CD4-positive, alpha-beta T cell treated with Interleukin-6 at 100 ng/mL for 8 hours (primary cell): Measurements from ENCODE around the gene RNASE7.
"Not testable (repeated sequence)": the region's sequence is repeated elsewhere in the genome, so short reads cannot be mapped to it uniquely, and the experiment has no call there.

Experiments
- DNase-seq: peaks from one replicate; pipeline ENCODE4 v3.0.0-alpha.2; 2020; ENCODE audit warnings: mixed read lengths, low spot score

RNASE7 gene

GRCh38 chr14:21041676-21042433 is at the start of gene RNASE7:
Gene RNASE7, plus strand, starts transcription at chr14:21042362. Its CDS starts 631 bp downstream, at chr14:21042993.
- DNase-seq, result no peak

DNA sequence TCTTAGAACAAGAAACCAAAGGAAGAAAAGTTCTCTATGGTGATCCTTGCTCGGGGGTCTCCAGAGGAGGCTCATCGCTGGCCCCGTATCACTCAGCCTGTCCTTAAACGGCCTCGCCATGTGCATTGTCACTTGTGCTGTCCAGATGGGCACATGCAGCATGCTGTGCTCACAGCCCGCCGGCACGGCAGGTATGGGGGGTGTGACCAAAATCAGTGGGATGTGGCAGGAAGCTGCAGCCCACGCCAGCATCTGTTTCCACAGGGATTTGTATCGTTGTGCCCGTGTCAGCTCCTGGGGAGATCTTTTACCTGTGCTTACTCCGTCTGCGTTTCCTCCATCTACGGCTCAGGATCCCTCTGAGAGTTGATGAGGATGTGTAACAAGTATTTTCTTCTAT is 45.6 kb upstream of the RNASE7 start:
- no peak for DNase-seq

GRCh38 chr14:20997115-20997514 is 45.0 kb upstream of the RNASE7 start:
- no peak for DNase-seq

DNA sequence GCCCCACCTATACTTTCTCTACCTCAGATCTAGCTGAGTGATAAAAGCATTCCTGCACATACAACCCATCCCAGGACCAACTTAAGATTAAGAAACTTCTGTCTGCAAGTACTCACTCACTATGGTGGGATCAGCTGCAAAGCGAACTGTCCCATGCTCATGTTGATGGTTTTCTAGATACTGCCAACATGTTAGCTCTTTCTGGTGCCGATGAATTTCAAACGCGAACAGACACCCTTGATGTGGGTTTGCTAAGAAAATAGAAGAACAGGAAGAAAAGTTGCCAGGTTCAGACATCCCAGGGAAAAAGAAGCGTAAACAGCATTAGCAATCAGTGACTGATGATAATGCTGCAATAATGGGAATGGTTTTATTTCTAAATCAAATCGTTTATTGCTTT is 44.6 kb upstream of the RNASE7 start:
- no peak for DNase-seq

GRCh38 chr14:20998139-20998538 is 44.0 kb upstream of the RNASE7 start:
- no peak for DNase-seq

DNA sequence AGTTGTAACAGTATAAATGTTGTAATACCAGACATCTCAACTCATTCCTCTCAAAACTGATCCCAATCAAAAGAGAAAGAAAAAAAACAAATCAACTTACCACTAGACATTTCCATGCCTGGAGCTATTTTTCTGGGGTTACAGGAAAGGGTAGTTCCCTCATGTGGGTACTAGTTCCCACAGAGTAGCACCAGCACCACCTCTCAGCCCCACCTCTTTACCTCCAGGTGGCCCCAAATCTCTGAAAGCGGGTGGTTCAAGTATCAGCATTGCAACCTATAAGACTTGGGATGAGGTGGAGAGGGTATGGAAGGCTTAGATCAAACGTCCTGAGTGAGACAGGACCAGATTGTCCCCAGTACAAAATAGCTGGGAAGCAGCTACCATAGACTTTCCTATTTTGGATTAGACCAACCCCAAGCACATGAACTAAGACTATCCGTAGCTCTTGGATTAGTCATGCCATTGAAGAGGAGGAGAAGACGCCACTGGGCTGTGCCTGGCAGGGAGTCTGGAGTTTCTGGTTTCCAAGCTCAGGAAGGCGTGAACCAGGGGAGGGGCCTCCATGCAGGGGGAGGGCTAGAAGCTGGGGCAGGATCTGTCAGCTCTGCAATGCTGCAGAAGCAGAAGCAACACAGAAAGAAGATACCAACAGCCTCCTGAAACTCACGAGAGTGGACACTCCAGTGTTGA is 43.3 kb upstream of the RNASE7 start, which contains the start of gene SLC39A2:
Gene SLC39A2 (plus strand): TSS at position 620 of the 693 bp plus-strand sequence. CDS start 154 bp downstream, outside the sequence.
- DNase-seq, result no peak

DNA sequence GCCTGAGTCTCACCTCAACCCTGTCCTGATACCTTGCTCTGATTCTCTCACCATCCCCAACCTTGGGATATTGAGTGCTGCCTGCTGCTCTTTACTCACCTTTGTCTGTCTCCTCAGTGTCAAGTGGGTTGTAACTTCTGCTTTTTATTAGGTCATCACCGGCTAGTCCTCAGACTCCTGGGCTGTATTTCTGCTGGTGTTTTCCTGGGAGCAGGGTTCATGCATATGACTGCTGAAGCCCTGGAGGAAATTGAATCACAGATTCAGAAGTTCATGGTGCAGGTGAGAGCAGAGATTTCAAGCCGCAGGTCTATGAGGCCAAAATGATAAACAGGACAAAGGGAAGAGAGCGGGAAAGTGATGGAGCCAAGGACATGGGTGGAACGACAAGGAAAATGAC is 42.6 kb upstream of the RNASE7 start:
- no peak for DNase-seq

DNA sequence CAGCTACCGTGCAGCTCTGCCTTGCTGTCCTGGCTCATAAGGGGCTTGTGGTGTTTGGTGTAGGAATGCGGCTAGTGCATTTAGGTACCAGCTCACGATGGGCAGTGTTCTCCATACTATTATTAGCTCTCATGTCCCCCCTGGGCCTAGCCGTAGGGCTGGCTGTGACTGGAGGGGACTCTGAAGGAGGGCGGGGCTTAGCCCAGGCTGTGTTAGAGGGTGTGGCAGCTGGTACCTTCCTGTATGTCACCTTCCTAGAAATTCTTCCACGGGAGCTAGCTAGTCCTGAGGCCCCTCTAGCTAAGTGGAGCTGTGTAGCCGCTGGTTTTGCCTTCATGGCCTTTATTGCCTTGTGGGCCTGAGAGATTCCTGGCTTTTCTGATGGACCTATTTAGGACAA is 40.9 kb upstream of the RNASE7 start:
- DNase-seq, result no peak

- DNase-seq, result no peak
Observed at GRCh38 chr14:21003788-21004346, 38.3 kb upstream of the RNASE7 start.

DNA sequence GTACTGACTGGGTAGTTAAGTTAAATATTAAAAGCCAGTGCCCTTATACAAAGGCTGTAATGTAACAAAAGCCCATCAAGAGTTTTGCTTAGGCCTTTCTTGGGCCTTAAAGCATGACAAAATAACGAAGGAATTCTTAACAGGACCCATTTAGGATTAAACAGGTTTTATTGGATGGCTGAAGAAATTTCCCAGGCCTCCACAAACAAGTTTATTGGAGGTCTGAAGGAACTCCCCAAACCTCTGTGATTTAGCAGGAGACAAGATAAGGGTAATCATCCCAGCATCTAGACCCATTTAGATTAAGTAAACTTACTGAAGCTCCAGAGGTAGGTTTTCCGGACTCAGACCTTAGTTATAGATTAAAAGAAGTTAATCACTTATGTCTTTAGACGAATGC is 32.4 kb upstream of the RNASE7 start:
- not testable (repeated sequence) for DNase-seq

GRCh38 chr14:21011136-21011535 is 31.0 kb upstream of the RNASE7 start:
- DNase-seq, result no peak

- DNase-seq, result peak; percentile 78
Observed at GRCh38 chr14:21014761-21015190, 27.4 kb upstream of the RNASE7 start.

DNA sequence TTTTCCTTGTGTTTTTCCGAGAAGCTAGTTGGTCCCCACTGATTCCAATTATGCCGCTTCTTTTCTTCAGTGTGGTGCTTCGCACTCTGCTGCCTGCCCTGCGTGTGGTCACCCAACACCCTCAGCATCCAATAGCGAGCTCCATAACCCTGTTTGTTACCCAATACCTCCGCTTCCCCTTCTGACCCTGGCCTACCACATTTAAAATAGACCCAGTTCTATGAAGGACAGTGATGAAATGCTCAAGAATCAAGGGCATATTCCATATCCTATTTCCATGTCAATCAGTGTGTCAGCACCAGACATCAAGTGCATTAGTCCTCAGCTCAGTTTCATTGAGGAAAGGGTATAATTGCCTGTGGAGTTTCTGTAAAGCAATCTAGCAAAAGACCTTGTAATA is 26.9 kb upstream of the RNASE7 start:
- no peak for DNase-seq

DNA sequence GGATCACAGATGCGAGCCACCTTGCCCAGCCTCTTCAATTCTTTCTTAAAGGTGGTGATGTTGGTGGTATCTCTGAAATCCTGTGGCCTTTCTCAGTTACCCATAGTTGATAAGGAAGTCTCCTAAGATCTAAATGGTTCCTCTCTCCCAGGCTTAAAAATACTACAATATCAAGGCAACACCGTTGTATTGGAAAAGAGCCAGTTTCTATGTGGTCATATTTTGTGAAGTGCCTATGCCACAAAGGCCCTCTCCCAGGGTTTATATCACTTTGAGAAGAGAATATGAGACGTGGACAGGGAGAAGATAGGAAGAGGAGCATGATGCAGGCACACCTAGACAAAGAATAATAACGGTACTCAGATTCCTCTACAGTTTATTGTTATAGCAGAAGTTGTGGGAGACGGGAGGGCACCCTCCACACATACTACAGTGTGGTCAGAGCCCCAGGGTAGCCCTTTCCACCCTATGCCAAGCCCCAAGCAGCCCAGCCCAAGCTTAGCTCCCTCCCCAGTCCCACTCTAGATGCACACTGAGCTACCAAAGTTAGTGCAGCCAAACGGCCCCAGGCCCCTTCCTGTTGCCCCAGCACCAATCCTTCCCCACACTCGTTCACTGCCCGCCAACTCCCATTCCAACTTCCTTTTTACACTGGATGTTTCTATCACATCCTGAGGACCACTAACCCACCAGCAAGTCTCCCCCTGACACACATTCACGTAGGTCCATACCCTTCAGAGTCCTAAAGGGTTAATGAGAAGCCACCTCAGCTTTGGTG is 25.6 kb upstream of the RNASE7 start:
- DNase-seq, result no peak

GRCh38 chr14:21017528-21018245 is 24.5 kb upstream of the RNASE7 start:
- no peak for DNase-seq

DNA sequence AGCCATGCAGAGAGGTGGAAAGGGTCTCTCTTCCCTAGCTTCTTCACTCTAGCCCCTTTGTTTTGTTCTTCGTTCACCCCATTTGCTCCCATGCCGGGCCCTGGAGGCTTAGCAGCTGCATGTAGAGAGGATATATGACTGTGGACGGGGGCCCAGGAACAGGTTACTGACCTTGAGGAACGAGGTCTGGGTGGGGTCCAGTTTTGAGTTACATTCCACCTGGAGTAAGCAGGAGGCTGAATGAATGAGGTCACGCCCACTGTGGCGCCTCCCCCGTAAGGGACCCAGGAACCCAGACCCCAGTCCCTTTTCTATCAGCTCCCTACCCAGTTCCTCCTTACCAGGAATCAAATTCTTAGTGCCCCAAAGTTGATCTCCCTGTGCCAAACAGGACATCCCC is 23.9 kb upstream of the RNASE7 start:
- DNase-seq, result no peak

GRCh38 chr14:21018781-21019180 is 23.4 kb upstream of the RNASE7 start:
- no peak for DNase-seq

GRCh38 chr14:21019366-21019765 is 22.8 kb upstream of the RNASE7 start:
- no peak for DNase-seq

DNA sequence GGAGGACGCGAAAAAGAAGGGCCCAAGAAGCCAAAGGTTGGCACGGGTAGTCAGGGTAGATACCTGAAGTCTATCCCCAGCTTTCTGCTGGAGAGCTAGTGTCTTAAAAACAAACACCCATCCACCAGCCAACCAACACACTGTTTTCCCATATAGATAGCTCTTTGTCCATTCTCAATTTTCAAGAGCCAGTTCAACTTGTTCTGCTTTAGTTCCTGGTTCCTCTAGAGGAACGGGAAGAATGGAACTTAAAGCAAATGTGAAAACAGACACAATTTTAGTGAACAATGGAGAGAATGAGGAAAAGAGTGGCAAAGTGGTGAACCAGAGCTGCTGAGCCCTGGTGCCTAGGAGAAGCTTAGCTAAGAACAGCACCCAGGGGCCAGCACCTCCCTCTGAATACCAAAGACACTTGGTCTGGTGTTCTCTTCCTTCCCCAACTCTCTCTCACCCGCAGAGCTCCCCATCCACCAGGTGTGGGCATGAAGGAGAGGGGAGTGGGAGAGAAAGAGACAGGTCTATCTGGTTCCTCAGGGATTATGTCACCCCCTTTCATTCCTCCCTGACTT is 21.1 kb upstream of the RNASE7 start:
- no peak for DNase-seq

GRCh38 chr14:21022686-21023085 is 19.5 kb upstream of the RNASE7 start:
- DNase-seq, result no peak

- no peak for DNase-seq
Observed at GRCh38 chr14:21023174-21023573, 19.0 kb upstream of the RNASE7 start.
